MM.1S (cell line): ENCODE data around the gene NFX1.
"Not testable (repeated sequence)": the region's sequence is repeated elsewhere in the genome, so short reads cannot be mapped to it uniquely, and the experiment has no call there.

ENCODE experiments used
- DNase-seq: peaks from one replicate; pipeline ENCODE4 v3.0.0-alpha.2; 2015
- H2AFZ ChIP-seq: fragments of 300-600 bp; sonication (generic); 2 replicates; pipeline ENCODE4 v1.6.0; 2016; ENCODE audit warnings: antibody characterized with exemption, low read length
- H3F3A ChIP-seq: fragments of 300-600 bp; sonication (generic); 2 replicates; pipeline ENCODE4 v1.6.1; 2016; ENCODE audit warnings: mild to moderate bottlenecking, antibody characterized with exemption, low read length, moderate library complexity, mixed read lengths; ENCODE audit not compliant: insufficient read depth
- H3K27ac ChIP-seq: fragments of 300-600 bp; sonication (generic); 2 replicates; pipeline ENCODE4 v1.5.1; 2016; ENCODE audit warnings: mild to moderate bottlenecking, low read length
- H3K27me3 ChIP-seq: fragments of 300-600 bp; sonication (generic); replicated peaks from 2 replicates; pipeline ENCODE4 v1.6.0; 2016; ENCODE audit warnings: low read length; ENCODE audit not compliant: insufficient read depth
- H3K36me3 ChIP-seq: fragments of 300-600 bp; sonication (generic); replicated peaks from 2 replicates; pipeline ENCODE4 v1.6.1; 2016; ENCODE audit warnings: mild to moderate bottlenecking, low read length, mixed read lengths; ENCODE audit not compliant: insufficient read depth
- H3K4me1 ChIP-seq: fragments of 300-600 bp; sonication (generic); 2 replicates; pipeline ENCODE4 v1.6.1; 2016; ENCODE audit warnings: low read length, mixed read lengths
- H3K4me2 ChIP-seq: fragments of 300-600 bp; sonication (generic); 2 replicates; pipeline ENCODE4 v1.6.0; 2016; ENCODE audit warnings: low read depth, low read length
- H3K4me3 ChIP-seq: fragments of 300-600 bp; sonication (generic); 2 replicates; pipeline ENCODE4 v1.5.1; 2016; ENCODE audit warnings: low read length, mixed read lengths
- H3K79me2 ChIP-seq: fragments of 300-600 bp; sonication (generic); 2 replicates; pipeline ENCODE4 v1.6.1; 2016; ENCODE audit warnings: mixed run types, low read length, mixed read lengths
- H3K9ac ChIP-seq: fragments of 300-600 bp; sonication (generic); 2 replicates; pipeline ENCODE4 v1.6.1; 2016; ENCODE audit warnings: low read length, mixed read lengths
- H3K9me2 ChIP-seq: fragments of 300-600 bp; sonication (generic); replicated peaks from 2 replicates; pipeline ENCODE4 v1.6.1; 2016; ENCODE audit warnings: mild to moderate bottlenecking, low read length, mixed read lengths; ENCODE audit not compliant: insufficient read depth
- H3K9me3 ChIP-seq: fragments of 300-600 bp; sonication (generic); replicated peaks from 2 replicates; pipeline ENCODE4 v1.6.1; 2016; ENCODE audit warnings: mild to moderate bottlenecking, low read length, mixed read lengths; ENCODE audit not compliant: insufficient read depth
- H4K20me1 ChIP-seq: fragments of 300-600 bp; sonication (generic); 2 replicates; pipeline ENCODE4 v1.6.1; 2016; ENCODE audit warnings: mild to moderate bottlenecking, low read length, moderate library complexity, mixed read lengths; ENCODE audit not compliant: insufficient read depth
- EZH2 ChIP-seq: fragments of 300-600 bp; sonication (generic); optimal IDR thresholded peaks from 2 replicates; pipeline ENCODE3; 2017; ENCODE audit warnings: low read depth, mild to moderate bottlenecking, antibody characterized with exemption, low read length, mixed read lengths
- EZH2phosphoT487 ChIP-seq: fragments of 300-600 bp; sonication (generic); IDR thresholded peaks from 2 replicates; pipeline ENCODE4 v1.6.1; 2018; ENCODE audit warnings: antibody characterized with exemption, low read length
- TF ChIP-seq, protein P1 (sequence below): fragments of 300-600 bp; sonication (generic); IDR thresholded peaks from 2 replicates; pipeline ENCODE4 v1.5.1; 2016; ENCODE audit warnings: antibody characterized with exemption, low read length, mixed read lengths

The NFX1 gene

DNA sequence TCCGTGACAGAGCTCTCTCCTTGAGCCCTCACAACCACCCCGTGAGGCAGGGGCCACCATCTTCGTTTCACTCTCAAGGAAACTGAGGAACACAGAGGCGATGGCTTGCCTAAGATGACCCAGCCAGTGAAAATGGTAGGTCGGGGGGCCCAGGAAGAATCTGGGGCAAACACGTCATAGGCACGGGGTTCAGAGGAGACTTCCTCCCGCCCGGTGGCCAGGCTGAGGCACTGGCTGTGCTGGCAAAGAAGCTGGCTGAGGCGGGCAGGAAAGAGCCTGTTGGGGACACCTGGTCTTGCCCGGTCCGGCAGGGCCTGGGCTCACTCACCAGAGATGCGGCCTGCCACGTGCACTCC is 96.3 kb downstream of the NFX1 start:
- not testable (repeated sequence) for H3K9me2 ChIP-seq, H3K4me2 ChIP-seq, H2AFZ ChIP-seq, H3F3A ChIP-seq, H4K20me1 ChIP-seq, H3K4me3 ChIP-seq, DNase-seq, H3K9me3 ChIP-seq, H3K27me3 ChIP-seq, H3K79me2 ChIP-seq, H3K4me1 ChIP-seq, H3K9ac ChIP-seq, H3K27ac ChIP-seq, H3K36me3 ChIP-seq

DNA sequence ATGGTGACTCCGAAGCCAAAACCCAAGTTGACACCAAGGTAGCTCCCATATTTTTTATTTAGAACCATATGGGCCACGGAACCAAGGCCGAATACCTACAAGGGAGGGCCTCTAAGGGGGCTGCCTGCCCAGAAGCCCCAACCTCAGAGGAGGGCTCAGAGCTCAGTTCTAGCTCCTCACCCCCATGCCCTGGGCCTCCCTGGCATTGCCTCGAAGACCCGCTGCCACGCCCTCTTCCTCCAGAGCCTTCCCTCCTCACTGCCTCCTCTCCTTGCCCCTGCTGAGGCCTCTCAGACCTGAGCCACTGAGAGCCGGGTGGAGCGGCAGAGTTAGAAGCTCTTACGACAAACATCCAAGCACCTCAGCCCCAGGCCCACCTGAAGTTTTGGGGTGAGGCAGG is 96.7 kb downstream of the NFX1 start:
- H3K36me3 ChIP-seq, H3K9ac ChIP-seq, H3K9me2 ChIP-seq, H4K20me1 ChIP-seq, H3K4me3 ChIP-seq, H3K4me2 ChIP-seq, H2AFZ ChIP-seq, H3K27ac ChIP-seq, DNase-seq, H3K27me3 ChIP-seq, H3F3A ChIP-seq, H3K9me3 ChIP-seq, H3K4me1 ChIP-seq, H3K79me2 ChIP-seq: not testable (repeated sequence)

DNA sequence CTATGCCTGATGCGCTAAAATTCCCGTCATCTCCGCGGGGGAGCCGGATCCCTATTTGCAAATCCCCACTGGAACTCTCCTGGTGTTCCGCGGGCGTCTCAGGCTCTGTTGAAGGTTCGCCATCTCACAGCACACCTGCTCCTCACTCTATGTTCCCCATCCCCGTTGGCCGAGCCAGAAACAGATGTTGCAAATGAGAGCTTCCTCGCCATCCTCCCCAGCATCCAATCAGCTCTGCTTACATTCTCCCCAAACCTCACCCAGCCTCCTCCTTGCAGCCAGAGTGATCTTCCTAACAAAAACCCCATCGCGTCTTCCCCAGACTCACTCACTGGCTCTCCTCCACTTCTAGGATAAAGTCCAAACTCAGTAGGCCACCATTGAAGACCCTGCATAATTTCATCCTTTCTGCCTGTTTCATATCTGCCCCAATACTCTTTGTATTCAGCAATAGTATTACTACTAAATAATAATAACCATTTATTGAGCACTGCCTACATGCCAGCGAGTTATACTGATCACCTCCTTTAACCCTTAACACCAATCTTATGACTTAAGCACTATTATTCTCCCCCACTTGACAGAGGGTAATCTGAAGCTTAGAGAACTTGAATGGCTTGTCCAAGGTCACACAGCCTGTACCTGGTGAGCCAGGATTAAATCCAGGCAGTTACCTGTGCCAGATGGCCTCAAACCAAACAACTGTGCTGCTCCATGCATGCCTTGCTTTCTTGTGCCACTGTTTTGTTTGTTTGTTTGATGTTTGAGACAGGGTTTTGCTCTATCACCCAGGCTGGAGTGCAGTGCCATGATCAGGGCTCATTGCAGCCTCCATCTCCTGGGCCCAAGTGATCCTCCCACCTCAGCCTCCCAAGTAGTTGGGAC is 98.0 kb downstream of the NFX1 start:
- Histone ChIP-seq H3K79me2 (no peaks in the 10 kb centered on the region), H3K4me1 (no peaks in the 10 kb centered on the region), H3K4me3 (no peak overlapping the region), H3K9me3 (no peaks in the 10 kb centered on the region), H3K27ac (no peak overlapping the region), H3K36me3 (no peaks in the 10 kb centered on the region), H3F3A (no peaks in the 10 kb centered on the region), H3K9ac (no peak overlapping the region), H3K4me2 (no peak overlapping the region), H3K9me2 (no peaks in the 10 kb centered on the region), H3K27me3 (no peaks in the 10 kb centered on the region), H4K20me1 (no peaks in the 10 kb centered on the region), H2AFZ (no peak overlapping the region)
- TF ChIP-seq EZH2 (no peak), EZH2phosphoT487 (no peak)
- TF ChIP-seq, protein P1, sequence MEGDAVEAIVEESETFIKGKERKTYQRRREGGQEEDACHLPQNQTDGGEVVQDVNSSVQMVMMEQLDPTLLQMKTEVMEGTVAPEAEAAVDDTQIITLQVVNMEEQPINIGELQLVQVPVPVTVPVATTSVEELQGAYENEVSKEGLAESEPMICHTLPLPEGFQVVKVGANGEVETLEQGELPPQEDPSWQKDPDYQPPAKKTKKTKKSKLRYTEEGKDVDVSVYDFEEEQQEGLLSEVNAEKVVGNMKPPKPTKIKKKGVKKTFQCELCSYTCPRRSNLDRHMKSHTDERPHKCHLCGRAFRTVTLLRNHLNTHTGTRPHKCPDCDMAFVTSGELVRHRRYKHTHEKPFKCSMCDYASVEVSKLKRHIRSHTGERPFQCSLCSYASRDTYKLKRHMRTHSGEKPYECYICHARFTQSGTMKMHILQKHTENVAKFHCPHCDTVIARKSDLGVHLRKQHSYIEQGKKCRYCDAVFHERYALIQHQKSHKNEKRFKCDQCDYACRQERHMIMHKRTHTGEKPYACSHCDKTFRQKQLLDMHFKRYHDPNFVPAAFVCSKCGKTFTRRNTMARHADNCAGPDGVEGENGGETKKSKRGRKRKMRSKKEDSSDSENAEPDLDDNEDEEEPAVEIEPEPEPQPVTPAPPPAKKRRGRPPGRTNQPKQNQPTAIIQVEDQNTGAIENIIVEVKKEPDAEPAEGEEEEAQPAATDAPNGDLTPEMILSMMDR = no peak
- no peak for DNase-seq

DNA sequence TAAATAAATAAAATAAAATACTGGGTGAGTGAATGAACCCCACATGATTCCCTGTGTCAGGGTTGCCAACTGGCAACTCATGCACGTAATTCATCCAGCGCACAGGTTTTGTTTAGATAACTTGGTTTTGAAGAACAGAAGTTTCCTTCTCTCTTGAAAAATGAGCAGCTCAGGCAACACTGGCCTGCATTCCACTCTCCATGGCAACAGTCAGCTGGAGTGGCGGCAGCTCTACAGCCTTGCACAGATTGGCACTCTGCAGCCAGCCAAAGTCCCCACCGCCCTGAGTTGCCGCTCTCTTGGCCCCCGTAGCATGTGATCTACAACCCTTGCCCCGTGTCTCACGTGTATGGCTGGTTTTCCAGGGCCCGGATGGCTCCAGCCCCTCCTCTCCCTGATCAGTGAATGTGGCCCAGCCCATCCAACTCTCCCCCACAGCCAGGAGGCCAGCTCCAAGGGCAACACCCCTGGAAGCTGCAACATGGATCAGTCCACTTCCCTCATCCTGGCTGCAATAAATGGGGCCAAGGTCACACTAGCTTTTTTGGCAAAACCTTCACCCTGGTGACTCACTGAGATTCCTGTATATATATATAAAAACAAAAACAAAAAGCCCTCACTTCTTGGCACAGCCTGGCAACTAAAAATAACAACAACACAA is 100.9 kb downstream of the NFX1 start:
- H3K9me2 ChIP-seq, H3K4me1 ChIP-seq, H3K4me2 ChIP-seq, H3F3A ChIP-seq, H3K9me3 ChIP-seq, H4K20me1 ChIP-seq, H3K79me2 ChIP-seq, H3K9ac ChIP-seq, DNase-seq, H3K27me3 ChIP-seq, H3K27ac ChIP-seq, H3K36me3 ChIP-seq, H3K4me3 ChIP-seq, H2AFZ ChIP-seq: not testable (repeated sequence)

DNA sequence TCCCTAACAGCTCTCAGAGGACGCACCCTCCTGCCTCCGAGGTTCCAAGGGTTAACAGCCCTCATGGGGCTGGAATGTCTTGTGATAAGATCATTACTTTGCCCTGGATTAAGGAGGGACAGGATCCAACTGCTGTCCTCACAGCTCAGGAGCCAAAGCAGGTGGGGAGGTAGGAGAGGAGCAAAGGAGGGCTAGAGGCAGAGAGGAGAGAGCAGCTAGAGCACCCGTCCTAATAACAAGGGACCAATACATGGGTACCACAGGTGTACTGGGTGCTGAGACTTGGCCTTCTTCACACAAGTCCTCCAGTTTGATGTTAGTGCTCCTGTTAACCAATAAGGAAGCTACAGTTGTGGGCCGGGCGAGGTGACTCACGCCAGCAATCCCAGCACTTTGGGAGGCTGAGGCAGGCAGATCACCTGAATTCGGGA is 102.3 kb downstream of the NFX1 start:
- H3K79me2 ChIP-seq, H2AFZ ChIP-seq, H3K4me2 ChIP-seq, H3K9me3 ChIP-seq, H3K4me3 ChIP-seq, H3K9ac ChIP-seq, H3K36me3 ChIP-seq, DNase-seq, H3K9me2 ChIP-seq, H3F3A ChIP-seq, H4K20me1 ChIP-seq, H3K4me1 ChIP-seq, H3K27ac ChIP-seq, H3K27me3 ChIP-seq: not testable (repeated sequence)
